Astrocyte (in vitro differentiated cells and primary cell): ENCODE results near the gene PRSS33. TPM values are rescaled to one million over a fixed set of nuclear protein-coding genes. Genes with fewer than 3 reads are reported as not detected.
A peak's percentile ranks its signal among the peaks of the same experiment; 100 is the strongest.

Experiments
- DNase-seq: peaks from one replicate; pipeline ENCODE4 v3.0.0-alpha.2; 2010; ENCODE audit warnings: low read depth
- FAIRE-seq: peaks from 2 replicates; lab custom pipeline; 2011; peaks lifted over from hg19 to GRCh38; lab: Jason Lieb, UNC
- H2AFZ ChIP-seq: 2 replicates; pipeline ENCODE4 v1.6.0; 2012; ENCODE audit warnings: low read depth, low read length, inconsistent platforms
- H3K27ac ChIP-seq: 2 replicates; pipeline ENCODE4 v1.5.1; 2011; ENCODE audit warnings: low read depth, low read length, inconsistent platforms
- H3K27me3 ChIP-seq: 2 replicates; pipeline ENCODE4 v1.6.0; 2011; ENCODE audit warnings: low read length, inconsistent platforms; ENCODE audit not compliant: insufficient read depth
- H3K36me3 ChIP-seq: 2 replicates; pipeline ENCODE4 v1.5.1; 2011; ENCODE audit warnings: low read length, inconsistent platforms; ENCODE audit not compliant: insufficient read depth
- H3K4me1 ChIP-seq: 2 replicates; pipeline ENCODE4 v1.5.1; 2011; ENCODE audit warnings: low read length, inconsistent platforms; ENCODE audit not compliant: insufficient read depth
- H3K4me2 ChIP-seq: 2 replicates; pipeline ENCODE4 v1.6.0; 2012; ENCODE audit warnings: low read length, inconsistent platforms
- H3K4me3 ChIP-seq: 2 replicates; pipeline ENCODE4 v1.5.1; 2011; ENCODE audit warnings: low read depth, mild to moderate bottlenecking, low read length, inconsistent platforms; ENCODE audit not compliant: insufficient read depth
- H3K79me2 ChIP-seq: 2 replicates; pipeline ENCODE4 v1.6.0; 2012; ENCODE audit warnings: mild to moderate bottlenecking, low read length, inconsistent platforms; ENCODE audit not compliant: insufficient read depth
- H3K9ac ChIP-seq: 2 replicates; pipeline ENCODE4 v1.6.0; 2012; ENCODE audit warnings: mild to moderate bottlenecking, low read length, inconsistent platforms
- H3K9me3 ChIP-seq: 2 replicates; pipeline ENCODE4 v1.5.1; 2012; ENCODE audit warnings: low read depth, mild to moderate bottlenecking, low read length, inconsistent platforms; ENCODE audit not compliant: insufficient read depth
- H4K20me1 ChIP-seq: 2 replicates; pipeline ENCODE4 v1.6.0; 2012; ENCODE audit warnings: low read length, inconsistent platforms; ENCODE audit not compliant: insufficient read depth
- H3K27ac Mint-ChIP-seq: one replicate; pipeline ENCODE4 v1.8.0; 2021; ENCODE audit warnings: mild to moderate bottlenecking, mixed read lengths; ENCODE audit not compliant: unreplicated experiment
- H3K27me3 Mint-ChIP-seq: one replicate; pipeline ENCODE4 v1.8.0; 2021; ENCODE audit warnings: low read depth, mixed read lengths; ENCODE audit not compliant: unreplicated experiment
- H3K36me3 Mint-ChIP-seq: one replicate; pipeline ENCODE4 v1.8.0; 2021; ENCODE audit warnings: low read depth, mixed read lengths; ENCODE audit not compliant: unreplicated experiment
- H3K4me1 Mint-ChIP-seq: one replicate; pipeline ENCODE4 v1.8.0; 2021; ENCODE audit warnings: low read depth, mixed read lengths; ENCODE audit not compliant: unreplicated experiment
- H3K4me3 Mint-ChIP-seq: one replicate; pipeline ENCODE4 v1.8.0; 2021; ENCODE audit warnings: mild to moderate bottlenecking, moderate library complexity, mixed read lengths; ENCODE audit not compliant: unreplicated experiment
- H3K9me3 Mint-ChIP-seq: one replicate; pipeline ENCODE4 v1.8.0; 2021; ENCODE audit warnings: mild to moderate bottlenecking, mixed read lengths; ENCODE audit not compliant: unreplicated experiment
- CTCF ChIP-seq: IDR thresholded peaks from 2 replicates; pipeline ENCODE4 v1.5.1; 2011; ENCODE audit warnings: low read depth, mild to moderate bottlenecking, inconsistent platforms, low read length, moderate library complexity; ENCODE audit not compliant: insufficient read depth
- EZH2 ChIP-seq: IDR thresholded peaks from 2 replicates; pipeline ENCODE4 v1.6.1; 2012; ENCODE audit warnings: mild to moderate bottlenecking, low read length, inconsistent platforms; ENCODE audit not compliant: insufficient read depth
- total RNA-seq: library from RNA; stranded (reverse); gene quantifications from 2 replicates; pipeline ENCODE4 v1.2.1, GENCODE V29; 2021

Gene PRSS33
- total RNA-seq, 1 donor from 2014 or later = not detected

GRCh38 chr16:2831203-2831602 is 43.8 kb upstream of the PRSS33 start:
- FAIRE-seq = no peak

GRCh38 chr16:2830355-2830695 is 43.0 kb upstream of the PRSS33 start:
- DNase-seq (no peak), FAIRE-seq (no peak)

More at GRCh38 chr16:2831203-2831602, 43.8 kb upstream of the PRSS33 start:
- no peaks in the 10 kb centered on the region for H3K36me3 ChIP-seq
- no peak overlapping the region for H3K4me3 ChIP-seq
- H3K27me3 Mint-ChIP-seq = peaks cover 4% of the 10 kb centered on the region
- TF ChIP-seq EZH2 = no peak
- no peak for TF ChIP-seq CTCF
- DNase-seq = no peak
- H3K36me3 Mint-ChIP-seq = no peaks in the 10 kb centered on the region
- H3K27ac Mint-ChIP-seq = no peak overlapping the region
- peaks cover 11% of the 10 kb centered on the region for H3K4me1 ChIP-seq
- peaks cover 2% of the 10 kb centered on the region for H3K9me3 Mint-ChIP-seq
- no peak overlapping the region for H2AFZ ChIP-seq
- H3K4me1 Mint-ChIP-seq = peaks cover 10% of the 10 kb centered on the region
- H3K4me3 Mint-ChIP-seq = no peak overlapping the region
- no peak overlapping the region for H3K9ac ChIP-seq
- no peak overlapping the region for H3K27ac ChIP-seq
- no peaks in the 10 kb centered on the region for H3K79me2 ChIP-seq
- H3K27me3 ChIP-seq = peaks cover 3% of the 10 kb centered on the region
- H3K4me2 ChIP-seq = no peak overlapping the region
- H3K9me3 ChIP-seq = no peaks in the 10 kb centered on the region
- H4K20me1 ChIP-seq = no peaks in the 10 kb centered on the region

More at GRCh38 chr16:2830355-2830695, 43.0 kb upstream of the PRSS33 start:
- Histone ChIP-seq H3K4me2 (no peak overlapping the region), H3K4me1 (peaks cover 6% of the 10 kb centered on the region), H3K27me3 (peaks cover 3% of the 10 kb centered on the region), H3K4me3 (no peak overlapping the region), H2AFZ (peak overlapping the region; percentile 26), H3K36me3 (no peaks in the 10 kb centered on the region), H3K9ac (no peak overlapping the region), H3K27ac (no peak overlapping the region), H4K20me1 (no peaks in the 10 kb centered on the region), H3K9me3 (no peaks in the 10 kb centered on the region), H3K79me2 (no peaks in the 10 kb centered on the region)
- Mint-ChIP-seq H3K4me3 (no peak overlapping the region), H3K27me3 (peaks cover 8% of the 10 kb centered on the region), H3K4me1 (peaks cover 10% of the 10 kb centered on the region), H3K27ac (no peak overlapping the region), H3K9me3 (peaks cover 2% of the 10 kb centered on the region), H3K36me3 (peaks cover 1% of the 10 kb centered on the region)
- no peak for TF ChIP-seq CTCF
- TF ChIP-seq EZH2 = no peak
